Measurements from ENCODE around the gene LRRC74A.

DNA sequence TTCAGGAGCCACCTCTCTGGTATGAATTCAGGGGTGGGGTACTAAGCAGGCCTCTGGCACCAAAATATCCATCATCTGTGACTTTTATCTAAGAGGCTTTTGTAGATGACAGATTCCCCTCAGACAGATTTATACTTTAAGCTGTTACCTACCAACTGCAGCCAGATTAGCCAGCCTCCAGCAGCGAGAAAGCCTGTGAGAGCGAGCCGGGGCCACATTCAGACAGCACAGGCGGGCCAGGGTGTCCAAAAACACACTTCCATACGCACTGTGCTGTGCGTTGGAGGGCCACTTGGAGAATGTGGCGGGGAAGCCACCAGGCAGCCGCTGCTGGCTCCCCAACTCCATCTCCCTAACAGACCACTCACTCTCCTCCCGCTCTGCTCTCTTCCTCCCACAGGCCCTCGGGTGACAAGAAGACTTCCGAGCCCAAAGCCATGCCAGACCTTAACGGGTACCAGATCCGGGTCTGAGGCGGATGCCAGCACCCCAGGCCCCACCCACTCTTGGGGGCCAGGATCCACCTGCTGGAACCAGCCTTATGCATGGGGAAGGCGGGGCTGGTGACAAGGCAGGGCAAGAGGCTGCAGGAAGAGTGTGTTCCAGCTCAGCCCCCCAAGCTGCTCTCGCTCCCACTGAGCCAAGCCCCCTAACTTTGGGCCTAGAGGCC, 47.5 kb upstream of the LRRC74A start:
- TF ChIP-seq ZBTB43 (CRISPR knock-in tag; IDR thresholded peaks at IDR 0.05) (no peak), SMARCA4 (IDR thresholded peaks at IDR 0.05) (no peak), PTBP1 (IDR thresholded peaks at IDR 0.05; ENCODE audit: low read depth, low read length) (no peak), ZNF354B (CRISPR knock-in tag; IDR thresholded peaks at IDR 0.05) (no peak)

Data from K562 (cell line).